Transverse colon (tissue), 4 donors: ENCODE data around the gene PAFAH2. TPM values are rescaled to one million over a fixed set of nuclear protein-coding genes. Genes with fewer than 3 reads are reported as not detected.

Experiments used
- DNase-seq: peaks from one replicate; pipeline ENCODE4 v3.0.0-alpha.2; 2019
- H3K27ac ChIP-seq, 4 donors: fragments of 200-600 bp; sonication (generic); 2 replicates each; pipeline ENCODE4 v1.5.1; 2016 to 2018; ENCODE audit warnings: inconsistent platforms in 4 of 4
- H3K27me3 ChIP-seq: fragments of 200-600 bp; sonication (generic); 2 replicates; pipeline ENCODE4 v1.5.1; 2017; ENCODE audit warnings: inconsistent platforms
- H3K36me3 ChIP-seq, 4 donors: fragments of 200-600 bp; sonication (generic); 2 replicates each; pipeline ENCODE4 v1.5.1; 2017 to 2019; ENCODE audit warnings: inconsistent platforms in 4 of 4
- H3K4me1 ChIP-seq, 4 donors: fragments of 200-600 bp; sonication (generic); 2 replicates each; pipeline ENCODE4 v1.5.1; 2017 to 2020; ENCODE audit warnings: inconsistent platforms in 4 of 4
- H3K4me3 ChIP-seq, 4 donors: fragments of 200-600 bp; sonication (generic); 1 replicate in 1 of 4; 2 replicates in 3 of 4; pipeline versions ENCODE4 v1.5.1 to v1.6.1; 2017 to 2019; ENCODE audit warnings: inconsistent platforms in 4 of 4
- H3K9me3 ChIP-seq, 2 donors: fragments of 200-600 bp; sonication (generic); 2 replicates each; pipeline ENCODE4 v1.5.1; 2017 to 2019; ENCODE audit warnings: inconsistent platforms in 2 of 2
- EP300 ChIP-seq: sonication (generic); formaldehyde crosslinking; IDR thresholded peaks from one replicate; pipeline ENCODE4 v1.6.1; 2017; ENCODE audit warnings: antibody characterized with exemption, low read depth
- POLR2A ChIP-seq: fragments of 450-650 bp; IDR thresholded peaks from one replicate; pipeline ENCODE4 v1.6.1; 2016; ENCODE audit warnings: antibody characterized with exemption, mild to moderate bottlenecking, moderate library complexity
- POLR2AphosphoS5 ChIP-seq, 3 donors: sonication (generic); formaldehyde crosslinking; IDR thresholded peaks; one replicate each; pipeline ENCODE4 v1.6.1; 2016; ENCODE audit warnings: antibody characterized with exemption in 3 of 3
- WGBS, 2 donors: methylation state at CpG; one replicate each; pipeline ENCODE4 v1.1.5; 2018; ENCODE audit warnings: low coverage in 1 of 2; 5-methylcytosine and 5-hydroxymethylcytosine counted together
- in situ Hi-C, 4 donors: fragments of 200-750 bp; cut with MboI; loops; one replicate each; pipeline versions ENCODE4 v1.15.0 to v1.15.1; 2017; ENCODE audit warnings: low sequenced_read_pairs in 3 of 4, low pct_ligation_motif_present in 1 of 4, low pct_unique_long_range_greater_than_20kb in 1 of 4
- intact Hi-C: fragments of 100-400 bp; cut with DNase I; formaldehyde crosslinking; loops from one replicate; pipeline ENCODE4 v1.15.1; 2023; ENCODE audit warnings: low total_unique reads
- total RNA-seq, 4 donors: library from RNA; depleted of rRNA; stranded (reverse); fragments of >200 nt; gene quantifications; one replicate each; pipeline ENCODE4 v1.1.0, GENCODE V29; 2016
- TF ChIP-seq, protein P1 (sequence below), 5 experiments: fragments of 200-600 bp in 3 of 5; fragments of 450-650 bp in 2 of 5; sonication (generic) in 3 of 5; IDR thresholded peaks; 1 replicate in 2 of 5; 2 replicates in 3 of 5; pipeline ENCODE4 v1.5.1; 2016 to 2017; ENCODE audit warnings: antibody characterized with exemption in 5 of 5, inconsistent platforms in 3 of 5, mild to moderate bottlenecking in 2 of 5, moderate library complexity in 1 of 5

PAFAH2 gene
- total RNA-seq, 4 donors from 2014 or later, result 23.1 to 60.1 (median 38.8) TPM

DNA sequence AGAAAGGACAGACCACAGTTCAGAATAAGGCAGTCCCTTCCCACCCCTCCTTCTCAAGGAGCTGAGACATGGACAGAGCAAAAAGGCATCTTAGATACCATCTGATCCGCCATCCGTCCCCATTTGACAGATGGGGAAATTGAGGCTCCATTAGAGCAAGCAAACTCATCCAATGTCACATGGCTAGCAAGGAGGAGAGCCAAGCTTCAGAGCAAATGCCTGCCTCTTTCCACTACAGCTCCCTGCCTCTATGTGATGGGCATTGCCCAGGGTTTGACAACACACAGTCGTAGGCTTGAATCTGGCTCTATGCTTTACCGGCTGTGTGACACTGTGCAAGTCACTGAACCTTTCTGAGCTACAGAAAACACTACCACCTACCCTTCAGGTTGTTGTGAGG lies 44.1 kb upstream of the PAFAH2 start:
- Histone ChIP-seq H3K4me1 (peaks cover 0 to 16% (median 11%) of the 10 kb centered on the region in 4 donors), H3K9me3 (no peaks in the 10 kb centered on the region), H3K4me3 (no peak overlapping the region), H3K27ac (no peak overlapping the region), H3K36me3 (no peaks in the 10 kb centered on the region), H3K27me3 (peaks cover 50% of the 10 kb centered on the region)
- intact Hi-C loops (no loop called here), in situ Hi-C loops (loop anchor here (10.0 to 25.0 kb wide), 3 partner anchors 95 to 120 kb away; partner anchors contain the start of genes C1orf232 (in 2 of the 4), FAM110D (in 2 of the 4), ZNF593 (in 2 of the 4) and ZNF593OS (in 2 of the 4))
- WGBS, 2 donors, result 69% methylated on average over 4 of the region's 4 CpGs; no CpG with 5 or more reads in 1 of the 2 donors
- DNase-seq, result no peak
- TF ChIP-seq POLR2AphosphoS5 (IDR thresholded peaks at IDR 0.05) (no peak), EP300 (no peak), POLR2A (no peak)
- TF ChIP-seq, protein P1, sequence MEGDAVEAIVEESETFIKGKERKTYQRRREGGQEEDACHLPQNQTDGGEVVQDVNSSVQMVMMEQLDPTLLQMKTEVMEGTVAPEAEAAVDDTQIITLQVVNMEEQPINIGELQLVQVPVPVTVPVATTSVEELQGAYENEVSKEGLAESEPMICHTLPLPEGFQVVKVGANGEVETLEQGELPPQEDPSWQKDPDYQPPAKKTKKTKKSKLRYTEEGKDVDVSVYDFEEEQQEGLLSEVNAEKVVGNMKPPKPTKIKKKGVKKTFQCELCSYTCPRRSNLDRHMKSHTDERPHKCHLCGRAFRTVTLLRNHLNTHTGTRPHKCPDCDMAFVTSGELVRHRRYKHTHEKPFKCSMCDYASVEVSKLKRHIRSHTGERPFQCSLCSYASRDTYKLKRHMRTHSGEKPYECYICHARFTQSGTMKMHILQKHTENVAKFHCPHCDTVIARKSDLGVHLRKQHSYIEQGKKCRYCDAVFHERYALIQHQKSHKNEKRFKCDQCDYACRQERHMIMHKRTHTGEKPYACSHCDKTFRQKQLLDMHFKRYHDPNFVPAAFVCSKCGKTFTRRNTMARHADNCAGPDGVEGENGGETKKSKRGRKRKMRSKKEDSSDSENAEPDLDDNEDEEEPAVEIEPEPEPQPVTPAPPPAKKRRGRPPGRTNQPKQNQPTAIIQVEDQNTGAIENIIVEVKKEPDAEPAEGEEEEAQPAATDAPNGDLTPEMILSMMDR (IDR thresholded peaks at IDR 0.05), result no peak

DNA sequence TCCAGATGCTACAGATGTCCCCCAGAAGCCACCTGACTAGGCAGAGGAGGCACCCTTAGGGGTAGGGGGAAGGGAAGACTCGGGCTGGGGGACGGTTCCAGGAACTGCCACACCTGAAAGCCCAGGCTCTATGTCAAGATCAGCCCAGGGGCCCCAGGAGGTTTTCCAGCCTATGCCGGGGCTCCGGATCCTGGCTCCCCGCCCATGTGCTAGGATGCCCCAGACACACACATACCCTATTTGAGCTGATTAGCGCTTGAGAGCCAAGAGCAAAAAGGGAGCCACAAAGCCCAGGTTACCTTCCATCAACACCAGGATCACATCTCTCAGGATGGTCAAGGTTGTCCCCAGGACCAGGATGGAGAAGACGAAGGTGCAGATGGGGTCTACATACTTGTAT lies 43.5 kb upstream of the PAFAH2 start:
- H3K27me3 ChIP-seq, result peaks cover 45% of the 10 kb centered on the region
- H3K36me3 ChIP-seq, result no peaks in the 10 kb centered on the region
- no peak overlapping the region for H3K4me3 ChIP-seq
- no peak for DNase-seq
- TF ChIP-seq POLR2A (no peak), EP300 (no peak), POLR2AphosphoS5 (IDR thresholded peaks at IDR 0.05) (no peak)
- TF ChIP-seq, protein P1 (IDR thresholded peaks at IDR 0.05), result no peak
- peaks cover under 1 to 13% (median 11%) of the 10 kb centered on the region in 4 donors for H3K4me1 ChIP-seq
- H3K9me3 ChIP-seq, result no peaks in the 10 kb centered on the region
- intact Hi-C loops (no loop called here), in situ Hi-C loops (loop anchor here (10.0 to 25.0 kb wide), 3 partner anchors 96 to 121 kb away; partner anchors contain the start of genes C1orf232 (in 2 of the 4), FAM110D (in 2 of the 4), ZNF593 (in 2 of the 4) and ZNF593OS (in 2 of the 4))
- 83% methylated on average over 6 of the region's 7 CpGs; no CpG with 5 or more reads in 1 of the 2 donors for WGBS, 2 donors
- no peak overlapping the region for H3K27ac ChIP-seq

GRCh38 chr1:26038904-26039303 lies 41.0 kb upstream of the PAFAH2 start:
- DNase-seq, result no peak
- no peak overlapping the region for H3K4me3 ChIP-seq
- no peaks in the 10 kb centered on the region for H3K9me3 ChIP-seq
- WGBS, 2 donors, result 90% methylated on average over 6 of the region's 6 CpGs; no CpG with 5 or more reads in 1 of the 2 donors
- H3K27me3 ChIP-seq, result peaks cover 26% of the 10 kb centered on the region
- in situ Hi-C loops, result loop anchor here in 3 of 4 donors (25.0 kb wide), 2 partner anchors 98 to 123 kb away; partner anchors contain the start of genes C1orf232 (in 2 of the 3), FAM110D (in 2 of the 3), ZNF593 (in 2 of the 3) and ZNF593OS (in 2 of the 3)
- intact Hi-C loops, result loop anchor here (10.0 kb wide), 1 partner anchor 106 kb away; no protein-coding TSS in a partner anchor
- TF ChIP-seq EP300 (no peak), POLR2AphosphoS5 (IDR thresholded peaks at IDR 0.05) (no peak), POLR2A (no peak)
- TF ChIP-seq, protein P1 (IDR thresholded peaks at IDR 0.05), result no peak
- H3K4me1 ChIP-seq, result peaks cover 3 to 15% (median 10%) of the 10 kb centered on the region in 4 donors
- H3K27ac ChIP-seq, result no peak overlapping the region
- no peaks in the 10 kb centered on the region for H3K36me3 ChIP-seq

DNA sequence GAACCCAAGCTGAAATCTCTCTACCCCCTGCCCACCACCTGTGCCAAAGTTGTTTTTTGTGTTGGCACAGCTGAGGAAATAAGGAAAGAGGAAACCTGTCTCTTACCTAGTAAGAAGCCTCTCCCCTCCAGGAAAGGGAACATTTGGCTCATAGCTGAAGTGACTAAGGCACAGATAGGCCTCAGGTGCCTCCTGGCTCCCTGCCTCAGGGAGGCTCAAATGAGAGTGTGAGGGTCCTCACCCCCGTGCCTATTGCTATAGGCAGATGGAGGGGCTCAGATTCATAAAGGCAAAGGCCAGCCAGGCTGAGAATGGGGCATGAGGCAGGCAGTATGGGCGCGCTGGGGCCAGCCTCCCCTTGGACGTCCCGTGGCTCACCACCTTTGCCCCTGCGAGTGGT lies 40.6 kb upstream of the PAFAH2 start:
- Histone ChIP-seq H3K36me3 (no peaks in the 10 kb centered on the region), H3K27ac (no peak overlapping the region), H3K4me3 (no peak overlapping the region), H3K4me1 (peaks cover 3 to 15% (median 10%) of the 10 kb centered on the region in 4 donors), H3K9me3 (no peaks in the 10 kb centered on the region), H3K27me3 (peaks cover 22% of the 10 kb centered on the region)
- no peak for DNase-seq
- WGBS, 2 donors, result 57 to 67% methylated on average over 1 to 6 of the region's 6 CpGs
- TF ChIP-seq, protein P1 (IDR thresholded peaks at IDR 0.05), result no peak
- TF ChIP-seq POLR2A (no peak), EP300 (no peak), POLR2AphosphoS5 (IDR thresholded peaks at IDR 0.05) (no peak)
- in situ Hi-C loops, result loop anchor here in 3 of 4 donors (25.0 kb wide), 2 partner anchors 99 to 124 kb away; partner anchors contain the start of genes C1orf232 (in 2 of the 3), FAM110D (in 2 of the 3), ZNF593 (in 2 of the 3) and ZNF593OS (in 2 of the 3)
- intact Hi-C loops, result loop anchor here (10.0 kb wide), 1 partner anchor 106 kb away; no protein-coding TSS in a partner anchor
